Measurements from ENCODE around the gene ENTPD1.
"Not testable (repeated sequence)": the region's sequence is repeated elsewhere in the genome, so short reads cannot be mapped to it uniquely, and the experiment has no call there.

The ENTPD1 gene

GRCh38 chr10:95759233-95759826 is 3.4 kb downstream of the ENTPD1 start:
- DNase-seq: no peak

- DNase-seq: no peak
Measured at GRCh38 chr10:95761939-95762492, 6.1 kb downstream of the ENTPD1 start.

DNA sequence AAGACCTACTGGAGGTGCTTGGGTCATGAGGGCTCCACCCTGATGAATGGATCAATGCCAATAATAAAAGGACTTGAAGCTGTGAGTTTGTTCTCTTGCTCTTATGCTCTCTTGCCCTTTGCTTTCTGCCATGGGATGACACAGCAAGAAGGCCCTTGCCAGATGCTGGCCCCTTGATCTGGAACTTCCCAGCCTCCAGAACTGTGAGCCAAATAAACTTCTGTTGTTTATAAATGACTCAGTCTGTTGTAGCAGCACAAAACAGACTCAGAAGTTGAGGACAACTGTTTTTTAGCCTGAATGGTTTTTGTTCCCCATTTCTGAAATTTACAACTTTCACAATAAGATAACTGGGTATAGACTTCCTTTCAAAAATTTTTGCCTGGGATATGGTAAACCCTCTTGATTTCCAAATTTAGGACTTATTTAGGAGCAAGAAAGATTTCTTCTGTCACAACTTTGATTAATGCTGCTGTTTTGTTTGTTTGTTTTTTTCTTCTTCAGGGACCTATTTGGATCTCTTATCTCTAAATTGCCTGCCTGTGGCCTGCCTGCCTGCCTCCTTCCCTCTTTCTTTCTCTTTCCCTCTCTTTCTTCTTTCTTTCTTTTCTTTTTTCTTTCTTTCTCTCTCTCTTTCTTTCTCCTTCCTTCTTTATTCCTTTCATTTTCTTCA is 12.1 kb downstream of the ENTPD1 start:
- DNase-seq: peak; percentile 67

- DNase-seq: no peak
Measured at GRCh38 chr10:95770084-95770720, 14.2 kb downstream of the ENTPD1 start.

DNA sequence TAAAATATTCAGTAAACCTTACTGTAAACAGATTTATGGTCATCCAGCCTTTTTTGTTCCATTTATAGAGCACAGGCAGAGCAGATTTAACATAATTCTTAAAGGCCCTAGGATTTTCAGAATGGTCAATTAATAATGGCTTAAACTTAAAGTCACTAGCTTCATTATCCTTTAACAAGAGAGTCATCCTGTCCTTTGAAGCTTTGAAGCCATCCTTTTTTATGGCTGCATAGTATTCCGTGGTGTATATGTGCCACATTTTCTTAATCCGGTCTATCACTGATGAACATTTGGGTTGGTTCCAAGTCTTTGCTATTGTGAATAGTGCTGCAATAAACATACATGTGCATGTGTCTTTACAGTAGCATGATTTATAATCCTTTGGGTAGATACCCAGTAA is 17.5 kb downstream of the ENTPD1 start:
- not testable (repeated sequence) for DNase-seq

DNA sequence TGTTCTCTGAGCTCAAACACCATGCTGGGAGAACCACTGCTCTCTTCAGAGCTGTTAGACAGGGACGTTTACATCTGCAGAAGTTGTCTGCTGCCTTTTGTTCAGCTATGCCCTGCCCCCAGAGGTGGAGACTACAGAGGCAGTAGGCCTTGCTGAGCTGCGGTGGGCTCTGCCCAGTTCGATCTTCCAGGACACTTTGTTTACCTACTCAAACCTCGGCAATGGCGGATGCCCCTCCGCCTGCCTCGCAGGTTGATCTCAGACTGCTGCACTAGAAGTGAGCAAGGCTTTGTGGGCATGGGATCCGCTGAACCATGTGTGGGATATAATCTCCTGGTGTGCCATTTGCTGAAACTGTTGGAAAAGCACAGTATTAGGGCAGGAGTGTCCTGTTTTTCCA is 21.7 kb downstream of the ENTPD1 start:
- not testable (repeated sequence) for DNase-seq

DNA sequence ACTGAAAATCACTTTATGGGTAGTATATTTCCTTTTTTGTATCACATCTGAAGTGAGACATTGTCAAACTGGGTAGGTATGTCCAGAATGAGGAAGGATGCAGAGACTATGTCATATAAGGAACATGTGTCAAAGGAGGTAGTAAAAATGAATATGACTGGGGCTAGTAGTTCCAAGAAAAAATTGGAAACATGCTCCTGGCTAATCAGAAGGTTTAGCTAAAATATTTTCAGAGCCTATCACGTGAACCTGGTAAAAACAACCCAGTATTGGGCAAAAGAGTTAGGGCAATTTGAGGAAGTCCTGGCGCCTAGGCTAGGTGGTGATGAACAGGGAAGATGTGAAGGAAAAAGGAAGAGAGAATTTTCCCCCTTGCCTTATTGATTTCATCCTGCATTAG is 26.4 kb downstream of the ENTPD1 start:
- DNase-seq: no peak

DNA sequence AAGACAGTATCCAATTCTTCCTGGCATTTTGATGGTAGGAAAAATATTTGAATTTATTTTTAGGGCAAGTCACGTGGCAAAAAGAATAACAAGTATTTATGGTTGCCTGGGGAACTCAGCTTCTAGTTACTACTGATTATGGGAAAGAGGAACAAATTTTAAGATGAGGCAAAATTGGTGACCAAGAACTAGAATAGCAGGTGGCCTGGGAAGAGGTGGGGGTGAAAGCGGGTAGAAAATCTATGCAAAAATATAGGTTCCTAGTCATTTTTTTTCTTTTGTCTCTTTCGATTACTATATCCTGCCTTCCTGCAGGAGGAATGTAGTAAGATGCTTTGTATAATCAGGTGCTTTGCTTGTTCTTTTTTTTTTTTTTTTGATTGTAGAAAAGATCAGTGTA is 27.8 kb downstream of the ENTPD1 start:
- DNase-seq: no peak

GRCh38 chr10:95784279-95784913 is 28.4 kb downstream of the ENTPD1 start:
- no peak for DNase-seq

DNA sequence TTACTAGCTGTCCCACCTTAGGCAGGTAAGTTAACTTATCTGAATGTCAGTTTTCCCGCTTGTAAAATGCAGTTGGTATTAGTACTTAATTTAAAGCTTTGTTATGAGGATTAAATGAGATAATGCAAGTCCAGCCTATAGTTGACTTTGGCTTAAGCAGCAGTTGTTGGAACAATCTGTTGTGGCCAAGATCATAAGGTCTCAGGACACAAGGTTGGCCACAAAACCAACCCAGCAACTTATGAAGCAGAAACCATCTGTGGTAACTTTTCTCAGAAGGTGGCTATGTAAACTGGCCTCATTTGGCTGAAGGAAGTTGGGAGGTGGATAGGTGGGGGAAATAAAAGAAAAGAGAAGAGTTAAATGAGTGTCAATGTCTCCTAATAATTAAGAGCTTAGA is 29.4 kb downstream of the ENTPD1 start:
- DNase-seq: no peak

DNA sequence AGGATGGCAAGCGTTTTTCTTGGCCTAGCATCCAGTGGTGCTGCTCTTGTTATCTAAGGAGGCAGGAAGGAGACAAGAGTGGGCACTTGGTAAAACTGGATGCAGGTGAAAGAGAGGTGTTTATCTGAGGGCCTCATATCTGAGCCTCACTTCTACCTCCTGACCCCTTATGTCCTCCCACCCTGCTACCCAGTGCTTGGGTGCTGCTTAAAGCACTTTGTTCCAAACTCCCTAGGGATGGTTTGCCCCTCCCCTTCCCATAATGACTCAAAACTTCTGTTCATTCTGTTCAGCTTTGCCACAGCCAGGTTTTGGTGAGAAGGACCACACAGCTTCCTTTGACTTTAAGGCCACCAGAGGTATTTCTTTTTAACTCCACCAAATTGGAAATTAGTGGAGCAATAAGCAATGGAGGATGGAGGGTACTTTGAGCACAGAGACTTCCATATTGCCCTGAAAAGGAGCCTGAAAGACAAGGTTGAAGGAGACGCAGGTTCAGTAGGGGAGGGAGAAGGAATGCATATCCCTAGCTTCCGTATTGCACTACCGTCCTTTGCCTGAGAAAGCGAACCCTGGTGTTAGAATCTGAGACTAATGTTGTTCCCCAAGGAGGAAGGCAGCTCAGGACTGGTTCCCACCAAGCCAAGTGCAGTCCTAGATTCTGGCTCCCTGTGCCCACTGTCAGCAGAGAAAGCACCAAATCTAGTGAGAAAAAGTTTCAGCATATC is 30.1 kb downstream of the ENTPD1 start:
- no peak for DNase-seq

GRCh38 chr10:95787447-95787846 is 31.5 kb downstream of the ENTPD1 start:
- no peak for DNase-seq

- no peak for DNase-seq
Measured at GRCh38 chr10:95788830-95789229, 32.9 kb downstream of the ENTPD1 start.

DNA sequence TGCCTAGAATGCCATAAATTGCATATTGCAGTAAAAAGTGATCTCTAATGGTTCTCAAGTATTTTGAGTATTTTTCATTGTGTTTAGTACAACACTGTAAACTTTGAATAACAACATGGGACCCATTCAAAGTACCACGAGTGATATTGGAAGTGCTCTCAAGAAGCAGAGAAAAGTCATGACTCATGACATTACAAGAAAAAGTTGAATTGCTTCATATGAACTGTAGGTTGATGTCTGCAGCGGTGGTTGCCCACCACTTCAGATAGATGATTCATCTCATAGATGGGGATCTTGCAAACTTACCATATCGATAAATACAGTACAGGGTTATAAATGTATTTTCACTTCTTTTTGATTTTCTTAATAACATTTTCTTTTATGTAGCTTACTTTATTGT is 33.9 kb downstream of the ENTPD1 start:
- peak; percentile 27 for DNase-seq

GRCh38 chr10:95790982-95791381 is 35.0 kb downstream of the ENTPD1 start:
- DNase-seq: no peak

GRCh38 chr10:95791425-95791979 is 35.5 kb downstream of the ENTPD1 start:
- DNase-seq: no peak

- peak; percentile 78 for DNase-seq
Measured at GRCh38 chr10:95792211-95792780, 36.3 kb downstream of the ENTPD1 start.

DNA sequence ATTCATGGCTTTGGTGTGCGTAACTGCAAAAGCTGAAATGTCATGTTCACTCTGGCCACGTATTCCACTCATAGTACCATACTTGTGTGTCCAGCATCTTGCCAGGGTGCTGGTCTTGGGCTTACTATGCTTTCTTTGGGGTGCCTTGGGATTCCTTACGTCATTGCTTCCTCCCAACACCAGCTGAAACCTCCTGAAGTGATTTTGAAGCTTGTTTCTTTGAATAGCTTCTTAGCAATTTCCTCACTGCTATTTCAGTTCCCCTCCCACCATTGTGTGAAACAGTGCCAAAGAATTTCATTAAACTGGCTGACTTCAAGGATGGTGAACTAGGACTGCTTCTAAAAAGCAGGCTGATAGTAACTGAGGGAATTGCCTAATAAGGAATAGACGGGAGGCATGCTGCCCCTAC is 36.9 kb downstream of the ENTPD1 start:
- no peak for DNase-seq

GRCh38 chr10:95793401-95794045 is 37.6 kb downstream of the ENTPD1 start:
- DNase-seq: peak; percentile 44

GRCh38 chr10:95794195-95794594 is 38.2 kb downstream of the ENTPD1 start:
- no peak for DNase-seq

DNA sequence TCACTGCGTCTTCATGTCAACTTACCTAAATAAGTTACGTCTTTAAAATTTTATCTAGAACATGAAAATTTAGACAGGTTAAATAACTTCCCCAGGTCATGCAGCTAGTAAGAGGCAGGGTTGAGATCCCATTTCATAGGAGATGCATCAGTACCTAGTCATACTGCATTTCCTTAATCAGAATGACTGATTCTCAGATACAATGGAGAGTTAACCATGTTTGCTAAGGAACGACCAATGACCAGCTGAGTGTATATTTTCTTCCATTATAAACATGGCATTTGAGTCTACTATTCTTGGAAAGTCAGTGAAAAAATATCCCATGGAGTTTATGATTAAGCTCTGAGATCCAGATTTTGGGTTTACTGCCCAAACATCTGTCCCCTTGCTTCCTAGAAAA is 39.6 kb downstream of the ENTPD1 start:
- DNase-seq: no peak

- DNase-seq: no peak
Measured at GRCh38 chr10:95796504-95796903, 40.5 kb downstream of the ENTPD1 start.
